Right kidney (tissue), 1 donor: Measurements from ENCODE around the gene NRP1.

Experiments
- DNase-seq: peaks from one replicate; pipeline ENCODE4 v3.0.0-alpha.2; 2016

NRP1 gene

GRCh38 chr10:33262871-33263270 is 71.6 kb downstream of the NRP1 start:
- DNase-seq = no peak

GRCh38 chr10:33260403-33261149 is 73.9 kb downstream of the NRP1 start:
- DNase-seq = no peak

- DNase-seq = no peak
Observed at GRCh38 chr10:33258967-33259366, 75.5 kb downstream of the NRP1 start.

GRCh38 chr10:33257439-33258080 is 76.9 kb downstream of the NRP1 start:
- DNase-seq = no peak

GRCh38 chr10:33256458-33256857 is 78.0 kb downstream of the NRP1 start:
- no peak for DNase-seq

GRCh38 chr10:33254556-33255160 is 79.8 kb downstream of the NRP1 start:
- DNase-seq = no peak

- no peak for DNase-seq
Observed at GRCh38 chr10:33253411-33253810, 81.1 kb downstream of the NRP1 start.

GRCh38 chr10:33252794-33253203 is 81.7 kb downstream of the NRP1 start:
- DNase-seq = no peak

GRCh38 chr10:33252324-33252723 is 82.1 kb downstream of the NRP1 start:
- DNase-seq = no peak

- no peak for DNase-seq
Observed at GRCh38 chr10:33249659-33250345, 84.7 kb downstream of the NRP1 start.

GRCh38 chr10:33249137-33249536 is 85.3 kb downstream of the NRP1 start:
- DNase-seq = no peak

GRCh38 chr10:33248638-33249037 is 85.8 kb downstream of the NRP1 start:
- no peak for DNase-seq

GRCh38 chr10:33247221-33247922 is 87.1 kb downstream of the NRP1 start:
- no peak for DNase-seq

- DNase-seq = no peak
Observed at GRCh38 chr10:33245343-33245742, 89.1 kb downstream of the NRP1 start.

GRCh38 chr10:33244354-33244967 is 90.0 kb downstream of the NRP1 start:
- no peak for DNase-seq

GRCh38 chr10:33243703-33244102 is 90.8 kb downstream of the NRP1 start:
- no peak for DNase-seq

GRCh38 chr10:33242931-33243330 is 91.5 kb downstream of the NRP1 start:
- DNase-seq = no peak

- no peak for DNase-seq
Observed at GRCh38 chr10:33241351-33241750, 93.1 kb downstream of the NRP1 start.

GRCh38 chr10:33240931-33241330 is 93.5 kb downstream of the NRP1 start:
- no peak for DNase-seq

- no peak for DNase-seq
Observed at GRCh38 chr10:33240258-33240657, 94.2 kb downstream of the NRP1 start.

GRCh38 chr10:33239257-33239656 is 95.2 kb downstream of the NRP1 start:
- no peak for DNase-seq

GRCh38 chr10:33238643-33239042 is 95.8 kb downstream of the NRP1 start:
- DNase-seq = no peak
